GM12878 (cell line): Measurements from ENCODE around the gene MAP3K5. TPM values are rescaled to one million over a fixed set of nuclear protein-coding genes. Genes with fewer than 3 reads are reported as not detected.

Experiments
- ATAC-seq: fragments of 200-7000 bp; cut with Tn5 transposase; 3 replicates; pipeline ENCODE4 v1.9.1; 2020; ENCODE audit warnings: mild to moderate bottlenecking, moderate library complexity
- BruUV-seq: library from RNA; stranded (reverse); fragments of 400-500 nt; replicated peaks from 2 replicates; lab custom pipeline; 2021; lab: Mats Ljungman, UMichigan
- CTCF ChIA-PET: fragments of 300-600 bp; sonication (Branson Sonifier 250); formaldehyde crosslinking; extraction: SDS; loops from one replicate; lab custom pipeline; 2021; ENCODE audit warnings: inconsistent platforms; lab: Yijun Ruan, JAX
- POLR2A ChIA-PET: fragments of 350-600 bp; formaldehyde crosslinking; extraction: SDS; loops from one replicate; lab custom pipeline; 2021; ENCODE audit warnings: inconsistent platforms; lab: Charles Lee
- RAD21 ChIA-PET: fragments of 300-600 bp; sonication (Branson Sonifier 250); formaldehyde crosslinking; loops from one replicate; lab custom pipeline; 2023; ENCODE audit warnings: antibody characterized with exemption; ENCODE audit not compliant: unreplicated experiment; lab: Charles Lee
- SMC1A ChIA-PET: fragments of 300-600 bp; sonication (Branson Sonifier 250); formaldehyde crosslinking; loops from one replicate; lab custom pipeline; 2023; ENCODE audit not compliant: unreplicated experiment, uncharacterized antibody; lab: Charles Lee
- DNase-seq: peaks from one replicate; pipeline ENCODE4 v3.0.0-alpha.2; 2011; ENCODE audit warnings: low read depth, low spot score
- FAIRE-seq: peaks from 3 replicates; lab custom pipeline; 2011; peaks lifted over from hg19 to GRCh38; lab: Jason Lieb, UNC
- H2AFZ ChIP-seq: 2 replicates; pipeline ENCODE4 v1.6.0; 2011; ENCODE audit warnings: low read depth, low read length, control low read depth; ENCODE audit not compliant: control insufficient read depth
- H3K27ac ChIP-seq: 2 replicates; pipeline ENCODE4 v1.5.1; 2011; ENCODE audit warnings: control low read depth; ENCODE audit not compliant: control insufficient read depth, insufficient read depth
- H3K27me3 ChIP-seq, 2 experiments: replicated peaks in 1 of 2; 2 replicates each; pipeline versions ENCODE4 v1.6.0 to v1.6.1; 2011; ENCODE audit warnings: low read length in 1 of 2; ENCODE audit not compliant: control insufficient read depth in 2 of 2, insufficient read depth in 2 of 2
- H3K36me3 ChIP-seq, 2 experiments: 2 replicates each; pipeline ENCODE4 v1.5.1; 2011; ENCODE audit warnings: low read length in 1 of 2; ENCODE audit not compliant: control insufficient read depth in 2 of 2, insufficient read depth in 2 of 2
- H3K4me1 ChIP-seq: 2 replicates; pipeline ENCODE4 v1.6.1; 2011; ENCODE audit warnings: mild to moderate bottlenecking, low read length, moderate library complexity, mixed read lengths; ENCODE audit not compliant: control insufficient read depth, insufficient read depth
- H3K4me2 ChIP-seq: 2 replicates; pipeline ENCODE4 v1.6.0; 2011; ENCODE audit warnings: control low read depth; ENCODE audit not compliant: control insufficient read depth, insufficient read depth
- H3K4me3 ChIP-seq: fragments of 200-600 bp; sonication (generic); 2 replicates; pipeline ENCODE4 v1.5.1; 2016
- H3K79me2 ChIP-seq: 2 replicates; pipeline ENCODE4 v1.6.0; 2011; ENCODE audit warnings: low read length; ENCODE audit not compliant: control insufficient read depth, insufficient read depth
- H3K9ac ChIP-seq: 2 replicates; pipeline ENCODE4 v1.8.0; 2011; ENCODE audit warnings: low read length, control low read depth, mixed read lengths; ENCODE audit not compliant: control insufficient read depth, insufficient read depth
- H3K9me3 ChIP-seq: replicated peaks from 3 replicates; pipeline ENCODE4 v1.5.1; 2011; ENCODE audit warnings: mild to moderate bottlenecking, low read length; ENCODE audit not compliant: control insufficient read depth, insufficient read depth
- H4K20me1 ChIP-seq: 2 replicates; pipeline ENCODE4 v1.6.0; 2011; ENCODE audit not compliant: control insufficient read depth, insufficient read depth
- IRF4 ChIP-seq: IDR thresholded peaks from 2 replicates; pipeline ENCODE4 v1.6.1; 2011; ENCODE audit warnings: low read depth, low read length
- LARP7 ChIP-seq: fragments of 450-650 bp; IDR thresholded peaks from 2 replicates; pipeline ENCODE4 v1.6.1; 2017; ENCODE audit warnings: mild to moderate bottlenecking
- SKIL ChIP-seq: fragments of 450-650 bp; IDR thresholded peaks from 2 replicates; pipeline ENCODE4 v1.6.1; 2017; ENCODE audit warnings: mild to moderate bottlenecking, low read depth, inconsistent platforms; ENCODE audit not compliant: poor library complexity, severe bottlenecking
- SMC3 ChIP-seq: IDR thresholded peaks from 2 replicates; pipeline ENCODE4 v1.6.1; 2011; ENCODE audit warnings: low read length, improper control_type of control experiment, borderline replicate concordance
- TCF3 ChIP-seq: IDR thresholded peaks from 2 replicates; pipeline ENCODE4 v1.6.1; 2012; ENCODE audit warnings: low read depth, mild to moderate bottlenecking, low read length, borderline replicate concordance; ENCODE audit not compliant: insufficient read depth
- TCF7 ChIP-seq: IDR thresholded peaks from 2 replicates; pipeline ENCODE4 v1.6.1; 2014; ENCODE audit warnings: antibody characterized with exemption, borderline replicate concordance
- ZBTB33 ChIP-seq: fragments of 450-650 bp; IDR thresholded peaks from 2 replicates; pipeline ENCODE4 v1.6.1; 2017; ENCODE audit warnings: mild to moderate bottlenecking
- ZNF384 ChIP-seq: IDR thresholded peaks from 2 replicates; pipeline ENCODE4 v1.6.1; 2012; ENCODE audit warnings: low read depth, mild to moderate bottlenecking, low read length, improper control_type of control experiment, borderline replicate concordance
- ZNF592 ChIP-seq: fragments of 450-650 bp; IDR thresholded peaks from 2 replicates; pipeline ENCODE4 v1.6.1; 2017; ENCODE audit warnings: mild to moderate bottlenecking, moderate library complexity
- WGBS: methylation state at CpG from one replicate; pipeline ENCODE4 v1.1.6; 2016; ENCODE audit warnings: low lambda C conversion rate; ENCODE audit not compliant: insufficient replicate concordance, insufficient coverage; ENCODE audit errors: missing lambda C conversion rate; 5-methylcytosine and 5-hydroxymethylcytosine counted together
- in situ Hi-C: fragments of 300-500 bp; cut with MboI; formaldehyde crosslinking; loops from 9 replicates; pipeline ENCODE4 v1.14.3; 2018; ENCODE audit warnings: mixed read lengths
- intact Hi-C: fragments of 100-400 bp; cut with micrococcal nuclease; formaldehyde crosslinking; loops from one replicate; pipeline ENCODE4 v1.14.2; 2022; ENCODE audit not compliant: unreplicated experiment
- polyA plus RNA-seq, 11 experiments: library from polyadenylated mRNA; depleted of rRNA in 4 of 11; unstranded in 6 of 11; stranded (reverse) in 5 of 11; fragments of >200 nt; fragmentation: Nextera tagmentation in 4 of 11; fragmentation: Illumina TruSeq in 1 of 11; extraction: Ambion mirVana in 4 of 11; extraction: Trizol in 1 of 11; gene quantifications; 1 replicate in 1 of 11; 2 replicates in 10 of 11; pipeline versions ENCODE4 v1.2.1 to v1.2.3, GENCODE V29; 2011 to 2016; ENCODE audit warnings: inconsistent platforms in 2 of 11, missing spikeins in 2 of 11, low read depth in 1 of 11
- total RNA-seq, 4 experiments: library from RNA; depleted of rRNA in 3 of 4; stranded (reverse); fragments of >200 nt in 3 of 4; fragmentation: Illumina TruSeq in 1 of 4; extraction: Trizol in 1 of 4; gene quantifications; 2 replicates each; pipeline versions ENCODE4 v1.2.1 to v1.2.3, GENCODE V29; 2013 to 2021
- TF ChIP-seq, protein P1 (sequence below): fragments of 450-650 bp; IDR thresholded peaks from 2 replicates; pipeline ENCODE4 v1.6.1; 2017; ENCODE audit warnings: antibody characterized with exemption, mild to moderate bottlenecking, moderate library complexity

MAP3K5 gene
- total and polyA plus RNA-seq, 10 of the 15 experiments (the other 5 are each of a cell fraction or from before 2014, with no cell fraction given): 5.4 to 34.3 (median 26.4) TPM

DNA sequence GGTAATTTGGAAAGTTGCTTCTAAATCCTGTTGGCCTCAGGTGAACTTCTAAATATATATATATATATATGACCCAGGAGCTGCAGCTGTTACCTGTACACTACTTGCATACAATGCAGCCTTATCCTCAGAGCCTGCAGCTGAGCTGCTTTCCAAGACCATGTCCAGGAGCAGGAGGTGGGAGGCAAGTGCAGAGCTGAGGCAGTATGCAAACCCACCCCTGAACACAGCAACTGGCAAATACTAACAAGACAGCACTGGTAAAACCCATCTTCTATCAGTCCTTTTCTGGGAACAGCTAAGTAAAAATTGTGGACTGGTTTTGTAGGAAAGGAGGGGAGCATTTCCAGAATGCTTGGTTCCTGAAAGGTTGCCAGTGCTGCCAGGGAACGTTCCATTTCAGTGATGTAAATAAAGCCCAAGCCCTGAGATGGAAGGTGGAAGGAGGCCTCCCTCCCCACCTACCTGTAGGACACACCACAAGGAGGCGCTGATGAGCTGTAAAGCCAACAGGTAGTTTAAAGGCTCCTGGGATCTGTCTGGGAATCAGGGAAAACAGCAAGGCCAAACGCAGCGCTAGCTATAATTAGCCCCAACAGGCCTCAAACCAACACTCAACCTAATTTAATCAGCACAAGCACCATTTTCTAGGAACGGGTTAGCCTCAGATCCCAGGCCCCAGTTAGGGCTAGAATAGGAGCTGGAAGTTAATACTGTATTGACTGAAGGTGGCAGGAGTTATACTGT lies 148.3 kb downstream of the MAP3K5 start:
- no peaks in the 10 kb centered on the region for H3K27me3 ChIP-seq
- no peak overlapping the region for H3K9ac ChIP-seq
- CTCF ChIA-PET: interaction anchor here (0.6 to 8.6 kb wide), 78 partner anchors 8 to 997 kb away, joined by 3 to 411 read pairs (median 5); partner anchors contain the start of gene MAP3K5
- H3K4me2 ChIP-seq: no peak overlapping the region
- H3K4me1 ChIP-seq: no peaks in the 10 kb centered on the region
- no peaks in the 10 kb centered on the region for H4K20me1 ChIP-seq
- FAIRE-seq (no peak), ATAC-seq (peak; percentile 90), DNase-seq (peak; percentile 40)
- WGBS: 8% methylated on average over 5 of the region's 5 CpGs
- H3K79me2 ChIP-seq: no peaks in the 10 kb centered on the region
- no peak overlapping the region for H3K4me3 ChIP-seq
- intact Hi-C loops (loop anchor here (1.0 kb wide), 2 partner anchors 149 to 283 kb away; no protein-coding TSS in a partner anchor), in situ Hi-C loops (loop anchor here (5.0 kb wide), 1 partner anchor 148 kb away; the partner anchor contains the start of gene MAP3K5)
- no TSS peak for BruUV-seq
- POLR2A ChIA-PET: interaction anchor here (1.1 to 3.8 kb wide), 7 partner anchors 38 to 150 kb away, joined by 3 to 59 read pairs (median 4); partner anchors contain the start of gene MAP3K5
- H3K36me3 ChIP-seq: peaks cover 2 to 25% of the 10 kb centered on the region in 2 experiments
- H3K9me3 ChIP-seq: no peaks in the 10 kb centered on the region
- RAD21 ChIA-PET: interaction anchor here (0.5 to 8.5 kb wide), 46 partner anchors 9 to 1645 kb away, joined by 3 to 296 read pairs (median 4); partner anchors contain the start of genes MAP3K5 and PEX7
- H3K27ac ChIP-seq: no peak overlapping the region
- H2AFZ ChIP-seq: no peak overlapping the region
- SMC1A ChIA-PET: interaction anchor here (0.8 to 12.7 kb wide), 55 partner anchors 9 to 320 kb away, joined by 3 to 275 read pairs (median 6); partner anchors contain the start of gene MAP3K5
- TF ChIP-seq ZNF384 (no peak), SKIL (peak; percentile 58), IRF4 (0 out of 2 replicates have a peak, but pooled peaks have one; percentile 9), ZNF592 (peak; percentile 49; the same call in 1 of the 2 replicates), ZBTB33 (no peak), TCF7 (no peak), LARP7 (peak; percentile 40; the same call in 1 of the 2 replicates), SMC3 (peak; percentile 98), TCF3 (no peak)
- TF ChIP-seq, protein P1, sequence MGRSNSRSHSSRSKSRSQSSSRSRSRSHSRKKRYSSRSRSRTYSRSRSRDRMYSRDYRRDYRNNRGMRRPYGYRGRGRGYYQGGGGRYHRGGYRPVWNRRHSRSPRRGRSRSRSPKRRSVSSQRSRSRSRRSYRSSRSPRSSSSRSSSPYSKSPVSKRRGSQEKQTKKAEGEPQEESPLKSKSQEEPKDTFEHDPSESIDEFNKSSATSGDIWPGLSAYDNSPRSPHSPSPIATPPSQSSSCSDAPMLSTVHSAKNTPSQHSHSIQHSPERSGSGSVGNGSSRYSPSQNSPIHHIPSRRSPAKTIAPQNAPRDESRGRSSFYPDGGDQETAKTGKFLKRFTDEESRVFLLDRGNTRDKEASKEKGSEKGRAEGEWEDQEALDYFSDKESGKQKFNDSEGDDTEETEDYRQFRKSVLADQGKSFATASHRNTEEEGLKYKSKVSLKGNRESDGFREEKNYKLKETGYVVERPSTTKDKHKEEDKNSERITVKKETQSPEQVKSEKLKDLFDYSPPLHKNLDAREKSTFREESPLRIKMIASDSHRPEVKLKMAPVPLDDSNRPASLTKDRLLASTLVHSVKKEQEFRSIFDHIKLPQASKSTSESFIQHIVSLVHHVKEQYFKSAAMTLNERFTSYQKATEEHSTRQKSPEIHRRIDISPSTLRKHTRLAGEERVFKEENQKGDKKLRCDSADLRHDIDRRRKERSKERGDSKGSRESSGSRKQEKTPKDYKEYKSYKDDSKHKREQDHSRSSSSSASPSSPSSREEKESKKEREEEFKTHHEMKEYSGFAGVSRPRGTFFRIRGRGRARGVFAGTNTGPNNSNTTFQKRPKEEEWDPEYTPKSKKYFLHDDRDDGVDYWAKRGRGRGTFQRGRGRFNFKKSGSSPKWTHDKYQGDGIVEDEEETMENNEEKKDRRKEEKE: no peak
